Right renal pelvis (tissue), 4 donors: ENCODE data around the gene DHCR7. TPM values are rescaled to one million over a fixed set of nuclear protein-coding genes. Genes with fewer than 3 reads are reported as not detected.

Experiments used
- DNase-seq, 4 donors: peaks; one replicate each; pipeline ENCODE4 v3.0.0-alpha.2; 2013; ENCODE audit warnings: low read depth in 4 of 4, low spot score in 3 of 4, missing footprints in 1 of 4
- polyA plus RNA-seq, 4 donors: library from polyadenylated mRNA; unstranded; fragments of 120-200 nt; gene quantifications; one replicate each; pipeline ENCODE4 v1.2.1, GENCODE V29; 2013; ENCODE audit not compliant: insufficient read length in 4 of 4

DHCR7 gene
- polyA plus RNA-seq, 4 donors = 37.8 to 49.5 (median 43.0) TPM

- DNase-seq = no peak
Observed at GRCh38 chr11:71387784-71388636, 60.2 kb downstream of the DHCR7 start.

- DNase-seq = no peak
Observed at GRCh38 chr11:71387200-71387599, 61.0 kb downstream of the DHCR7 start.

GRCh38 chr11:71386202-71386601 lies 62.0 kb downstream of the DHCR7 start:
- DNase-seq = peak in 1 of 4 donors; percentile 12

GRCh38 chr11:71385091-71385490 lies 63.1 kb downstream of the DHCR7 start:
- DNase-seq = no peak

- no peak for DNase-seq
Observed at GRCh38 chr11:71384561-71384960, 63.6 kb downstream of the DHCR7 start.

Other genes starting within 250 kb of the DHCR7 start
- 10 to 100 TPM; 27.2 to 33.8 (median 30.9) TPM for gene SHANK2, start 195.8 kb downstream of the DHCR7 start, polyA plus RNA-seq
- gene NADSYN1, start 4.8 kb upstream of the DHCR7 start, polyA plus RNA-seq = 10 to 100 TPM; 38.3 to 47.1 (median 42.3) TPM
- gene KRTAP5-7, start 78.9 kb upstream of the DHCR7 start, polyA plus RNA-seq = under 1 TPM in 2 of 4 donors, not detected in 2; 0.09 to 0.16 TPM
- gene KRTAP5-8, start 89.6 kb upstream of the DHCR7 start, polyA plus RNA-seq = 1 to 10 TPM in 1 of 4 donors, under 1 TPM in 3; 0.47 to 1.0 (median 0.71) TPM
- under 1 TPM; 0.19 to 0.47 (median 0.44) TPM for gene KRTAP5-9, start 100.0 kb upstream of the DHCR7 start, polyA plus RNA-seq
- gene KRTAP5-10, start 117.2 kb upstream of the DHCR7 start, polyA plus RNA-seq = under 1 TPM in 3 of 4 donors, not detected in 1; 0.12 to 0.21 (median 0.20) TPM
- under 1 TPM in 1 of 4 donors, not detected in 3; 0.21 TPM for gene KRTAP5-11, start 134.5 kb upstream of the DHCR7 start, polyA plus RNA-seq